ENCODE measurements around the gene PANX1. TPM values are rescaled to one million over a fixed set of nuclear protein-coding genes. Genes with fewer than 3 reads are reported as not detected.
A peak's percentile ranks its signal among the peaks of the same experiment; 100 is the strongest.

The PANX1 gene
- total RNA-seq, 1 experiment from 2014 or later, result 5.7 TPM

- DNase-seq (ENCODE audit: low spot score), result peak; percentile 35
- in situ Hi-C loops (cut with HindIII; ENCODE audit: low sequenced_read_pairs), result no loop called here
These were observed 82.7 kb downstream of the PANX1 start for GRCh38 chr11:94211261-94211830.

GRCh38 chr11:94212898-94213297 lies 84.3 kb downstream of the PANX1 start:
- in situ Hi-C loops (cut with HindIII; ENCODE audit: low sequenced_read_pairs), result no loop called here
- DNase-seq (ENCODE audit: low spot score), result no peak

GRCh38 chr11:94217705-94218104 lies 89.1 kb downstream of the PANX1 start:
- in situ Hi-C loops (cut with HindIII; ENCODE audit: low sequenced_read_pairs), result no loop called here
- DNase-seq (ENCODE audit: low spot score), result no peak

- in situ Hi-C loops (cut with HindIII; ENCODE audit: low sequenced_read_pairs), result no loop called here
- DNase-seq (ENCODE audit: low spot score), result no peak
These were observed 89.7 kb downstream of the PANX1 start for GRCh38 chr11:94218372-94218771.

- no peak for DNase-seq (ENCODE audit: low spot score)
- in situ Hi-C loops (cut with HindIII; ENCODE audit: low sequenced_read_pairs), result no loop called here
These were observed 91.1 kb downstream of the PANX1 start for GRCh38 chr11:94219771-94220170.

- in situ Hi-C loops (cut with HindIII; ENCODE audit: low sequenced_read_pairs), result no loop called here
- no peak for DNase-seq (ENCODE audit: low spot score)
These were observed 95.4 kb downstream of the PANX1 start for GRCh38 chr11:94224078-94224477.

Other genes with a start within 250 kb of the PANX1 start
- gene HEPHL1, start 107.5 kb upstream of the PANX1 start, total RNA-seq (2014; rRNA removed; shearing (Covaris generic)), result not detected in 2 replicates
- not detected in 2 replicates for gene IZUMO1R, start 175.7 kb downstream of the PANX1 start, total RNA-seq (2014; rRNA removed; shearing (Covaris generic))